WI38 (cell line): ENCODE data around the gene ST7L.
A peak's percentile ranks its signal among the peaks of the same experiment; 100 is the strongest.
"Not testable (repeated sequence)": the region's sequence is repeated elsewhere in the genome, so short reads cannot be mapped to it uniquely, and the experiment has no call there.

Source experiments
- H3K4me3 ChIP-seq: 2 replicates; pipeline ENCODE4 v1.5.1; 2011; ENCODE audit warnings: low read depth, mild to moderate bottlenecking, control low read depth, low read length
- TF ChIP-seq, protein P1 (sequence below): IDR thresholded peaks from 2 replicates; pipeline ENCODE4 v1.5.1; 2012; ENCODE audit warnings: low read depth, mild to moderate bottlenecking, control low read depth, low read length

Gene ST7L

DNA sequence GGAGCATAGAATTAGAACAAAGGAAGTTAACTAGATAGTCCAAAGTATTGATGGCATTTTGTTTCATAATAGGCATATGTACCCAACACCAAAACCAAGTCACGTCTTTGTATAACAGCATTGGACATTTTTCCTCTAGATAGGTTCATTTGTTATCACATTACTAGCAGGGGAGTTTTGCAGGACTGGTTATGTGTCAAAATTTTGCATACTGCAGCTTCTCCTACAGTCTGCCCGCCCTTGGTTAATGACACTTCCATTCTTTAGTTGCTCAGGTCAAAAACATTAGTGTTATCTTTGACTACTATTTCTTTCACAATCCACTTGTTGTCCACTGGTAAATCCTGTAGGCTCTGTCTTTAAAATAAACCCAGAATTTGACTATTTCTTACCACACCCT lies 9.6 kb upstream of the ST7L start:
- H3K4me3 ChIP-seq: no peak overlapping the region
- TF ChIP-seq, protein P1, sequence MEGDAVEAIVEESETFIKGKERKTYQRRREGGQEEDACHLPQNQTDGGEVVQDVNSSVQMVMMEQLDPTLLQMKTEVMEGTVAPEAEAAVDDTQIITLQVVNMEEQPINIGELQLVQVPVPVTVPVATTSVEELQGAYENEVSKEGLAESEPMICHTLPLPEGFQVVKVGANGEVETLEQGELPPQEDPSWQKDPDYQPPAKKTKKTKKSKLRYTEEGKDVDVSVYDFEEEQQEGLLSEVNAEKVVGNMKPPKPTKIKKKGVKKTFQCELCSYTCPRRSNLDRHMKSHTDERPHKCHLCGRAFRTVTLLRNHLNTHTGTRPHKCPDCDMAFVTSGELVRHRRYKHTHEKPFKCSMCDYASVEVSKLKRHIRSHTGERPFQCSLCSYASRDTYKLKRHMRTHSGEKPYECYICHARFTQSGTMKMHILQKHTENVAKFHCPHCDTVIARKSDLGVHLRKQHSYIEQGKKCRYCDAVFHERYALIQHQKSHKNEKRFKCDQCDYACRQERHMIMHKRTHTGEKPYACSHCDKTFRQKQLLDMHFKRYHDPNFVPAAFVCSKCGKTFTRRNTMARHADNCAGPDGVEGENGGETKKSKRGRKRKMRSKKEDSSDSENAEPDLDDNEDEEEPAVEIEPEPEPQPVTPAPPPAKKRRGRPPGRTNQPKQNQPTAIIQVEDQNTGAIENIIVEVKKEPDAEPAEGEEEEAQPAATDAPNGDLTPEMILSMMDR: no peak

DNA sequence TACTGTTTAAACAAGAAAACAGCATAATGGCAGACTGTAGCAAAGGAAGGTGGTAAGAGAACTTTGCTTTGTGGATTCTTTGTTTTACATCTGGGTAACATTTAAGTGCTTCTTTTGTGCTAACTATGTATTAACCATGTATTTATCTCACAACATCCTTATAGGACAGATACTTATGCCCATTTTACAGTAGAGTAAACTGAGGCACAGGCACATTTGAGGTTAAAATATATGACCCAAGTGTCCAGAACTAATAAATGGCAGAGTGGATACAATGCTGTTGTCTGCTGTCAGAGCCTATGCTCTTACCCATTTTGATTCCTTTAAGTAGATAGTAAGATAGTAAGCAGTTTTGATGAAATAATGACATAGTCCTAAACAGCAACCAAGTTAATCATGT lies 7.9 kb upstream of the ST7L start:
- TF ChIP-seq, protein P1: no peak
- no peak overlapping the region for H3K4me3 ChIP-seq

DNA sequence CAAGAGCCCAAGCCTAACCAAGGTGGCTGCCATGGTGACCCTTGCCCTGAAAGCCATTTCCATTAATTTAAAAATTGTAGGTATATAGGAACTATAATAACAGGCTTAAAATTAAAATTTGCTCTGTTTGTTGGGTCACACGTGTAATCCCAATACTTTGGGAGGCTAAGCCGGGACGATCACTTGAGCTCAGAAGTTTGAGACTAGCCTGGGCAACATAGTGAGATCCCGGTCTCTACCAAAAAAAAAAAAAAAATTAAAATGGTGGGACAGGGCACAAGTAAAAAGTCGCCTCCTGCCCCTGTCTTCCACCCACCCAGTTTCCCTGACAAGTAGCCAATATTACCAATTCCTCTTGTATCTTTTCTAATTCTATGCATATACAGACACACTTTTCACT lies 7.3 kb upstream of the ST7L start:
- H3K4me3 ChIP-seq: no peak overlapping the region
- TF ChIP-seq, protein P1: no peak

DNA sequence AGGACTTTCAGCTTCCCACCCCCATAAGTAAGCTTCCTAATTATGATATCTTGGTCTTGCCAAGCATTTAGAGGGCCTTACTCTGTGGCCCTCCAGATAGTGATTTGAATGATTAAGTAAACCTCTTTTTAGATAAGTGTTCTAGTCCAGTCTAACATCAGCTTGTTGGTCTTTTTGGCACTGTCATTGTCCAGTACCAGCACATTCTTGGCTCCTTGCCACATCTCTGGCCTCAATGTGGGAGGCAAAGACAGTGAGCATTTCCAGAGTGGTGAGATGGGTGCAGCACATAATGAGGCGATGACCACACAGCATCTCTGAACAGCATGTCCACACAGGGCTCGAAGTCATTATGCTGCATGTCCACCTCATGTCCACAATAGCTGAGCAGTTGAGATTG lies 6.8 kb upstream of the ST7L start:
- H3K4me3 ChIP-seq: no peak overlapping the region
- TF ChIP-seq, protein P1: no peak

DNA sequence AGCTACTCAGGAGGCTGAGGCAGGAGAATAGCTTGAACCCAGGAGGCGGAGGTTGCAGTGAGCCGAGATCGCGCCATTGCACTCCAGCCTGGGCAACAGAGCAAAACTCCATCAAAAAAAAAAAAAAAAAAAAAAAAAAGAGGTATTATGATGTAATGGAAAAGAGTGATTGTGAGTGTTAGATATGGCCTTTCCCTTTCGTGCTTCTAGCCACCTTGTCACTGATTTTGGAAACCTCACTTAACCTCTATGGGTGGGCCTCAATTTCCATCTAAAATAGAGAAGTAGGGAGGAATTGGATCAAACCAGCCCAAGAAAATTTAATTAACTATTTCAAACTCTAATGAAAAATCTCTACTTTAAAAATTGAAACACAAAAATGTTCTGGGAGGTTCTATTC lies 5.6 kb upstream of the ST7L start:
- H3K4me3 ChIP-seq: not testable (repeated sequence)

DNA sequence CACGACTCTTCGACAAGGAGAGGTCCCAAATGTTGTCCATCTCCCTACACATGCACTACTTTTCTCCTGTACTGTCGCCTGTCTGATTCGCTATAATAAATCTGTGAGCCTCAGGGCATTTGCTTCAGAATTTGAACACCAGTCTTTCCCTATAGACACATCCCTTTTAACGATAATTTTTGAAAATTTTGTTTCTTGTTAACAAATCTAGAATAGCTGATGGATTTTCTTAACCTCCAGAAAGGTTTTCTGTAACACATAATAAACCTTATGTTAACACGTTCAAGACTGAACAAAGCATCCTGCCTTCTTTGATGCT lies 1.4 kb upstream of the ST7L start:
- peak overlapping the region; percentile 100 for H3K4me3 ChIP-seq
- TF ChIP-seq, protein P1: no peak

DNA sequence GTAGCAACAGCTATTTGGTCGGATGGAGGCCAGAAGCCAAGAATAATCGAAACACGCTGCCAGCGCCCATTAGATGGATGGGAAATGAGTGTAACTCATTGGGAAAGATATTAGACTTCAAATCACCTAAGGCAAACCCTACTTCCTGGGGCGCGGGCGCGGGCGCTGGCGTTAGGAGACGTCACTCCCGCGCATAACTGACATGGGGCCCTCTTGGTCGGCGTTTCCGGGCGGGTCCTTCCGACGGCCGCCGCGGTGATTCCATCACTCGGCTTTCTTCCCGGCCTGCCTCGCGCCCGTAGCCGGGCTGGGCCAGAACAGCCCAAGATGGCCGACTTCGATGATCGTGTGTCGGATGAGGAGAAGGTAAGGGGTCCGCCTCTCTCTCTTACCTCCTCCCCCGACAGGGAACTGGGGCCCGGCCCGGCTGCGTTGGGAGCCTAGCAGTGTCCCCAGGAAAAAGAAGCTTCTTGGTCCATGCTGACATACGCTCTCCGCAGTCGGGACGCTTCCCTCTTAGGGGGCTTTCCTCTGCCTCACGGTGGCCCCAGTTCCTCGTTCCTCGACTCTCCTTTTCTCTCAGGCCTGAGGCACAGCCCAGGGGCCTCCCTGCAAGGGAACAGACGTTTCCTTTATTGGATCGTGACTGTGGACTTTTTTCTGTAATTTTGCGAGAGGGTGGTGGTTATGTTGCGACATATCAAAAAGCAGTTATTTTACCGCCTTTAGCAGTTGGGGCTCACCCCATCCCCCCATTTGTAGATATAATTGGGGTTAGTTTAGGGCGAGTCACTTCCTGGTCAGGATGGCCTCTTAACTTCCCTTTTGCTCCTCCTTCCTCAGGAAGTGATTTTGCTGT lies 806 bp upstream of the ST7L start, which contains the start of gene CAPZA1:
CAPZA1 (plus strand) TSS at position 315 of the 859 bp plus-strand sequence; CDS start at position 328, 13 bp downstream.
- peak within 1 kb of the TSS; percentile 100 for H3K4me3 ChIP-seq
- TF ChIP-seq, protein P1: no peak

DNA sequence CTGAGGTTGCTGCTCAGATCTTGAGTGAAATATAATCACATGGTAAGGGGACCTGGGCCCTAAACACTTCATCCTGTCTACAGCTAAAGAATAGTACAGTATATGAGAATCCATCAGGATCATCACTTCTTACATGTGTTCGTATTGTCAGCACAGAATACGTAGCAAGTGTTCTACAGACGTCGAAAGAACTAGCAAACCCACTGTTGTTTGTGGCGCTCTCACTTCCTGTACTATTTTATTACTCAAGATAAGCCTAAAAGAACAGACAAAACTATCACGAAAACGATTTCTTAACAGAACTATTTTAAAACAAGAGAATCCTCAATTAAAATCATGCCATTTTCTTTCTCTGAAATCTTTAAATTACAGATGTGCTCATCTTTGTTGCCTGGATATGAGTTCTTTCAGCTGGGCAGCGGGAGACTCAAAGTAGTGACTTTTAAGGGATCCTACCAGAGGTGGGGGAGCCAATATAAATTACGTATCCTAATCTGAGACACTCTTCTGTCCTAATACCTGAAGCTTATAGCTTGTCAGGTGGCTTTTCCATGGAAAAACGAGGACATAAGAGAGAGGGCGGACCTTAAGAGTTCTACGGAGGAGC lies 724 bp downstream of the ST7L start:
- peak overlapping the region; percentile 100 for H3K4me3 ChIP-seq
- TF ChIP-seq, protein P1: no peak
